Esophagus squamous epithelium (tissue), 4 donors: ENCODE data around the gene RBM48.

Experiments used
- CTCF ChIP-seq, 6 experiments: fragments of 450-650 bp in 4 of 6; fragments of 200-600 bp in 2 of 6; sonication (generic) in 2 of 6; IDR thresholded peaks; one replicate each; pipeline ENCODE4 v1.5.1; 2016 to 2019; ENCODE audit warnings: antibody characterized with exemption in 6 of 6, mild to moderate bottlenecking in 4 of 6, moderate library complexity in 4 of 6
- POLR2A ChIP-seq, 4 donors: fragments of 450-650 bp; IDR thresholded peaks; one replicate each; pipeline ENCODE4 v1.6.1; 2017; ENCODE audit warnings: antibody characterized with exemption in 4 of 4, mild to moderate bottlenecking in 4 of 4, moderate library complexity in 3 of 4

GRCh38 chr7:92569137-92569536 is 40.5 kb downstream of the RBM48 start:
- TF ChIP-seq CTCF (IDR thresholded peaks at IDR 0.05) (no peak), POLR2A (IDR thresholded peaks at IDR 0.05) (no peak)
